ENCODE measurements around the gene IFNGR2.

DNA sequence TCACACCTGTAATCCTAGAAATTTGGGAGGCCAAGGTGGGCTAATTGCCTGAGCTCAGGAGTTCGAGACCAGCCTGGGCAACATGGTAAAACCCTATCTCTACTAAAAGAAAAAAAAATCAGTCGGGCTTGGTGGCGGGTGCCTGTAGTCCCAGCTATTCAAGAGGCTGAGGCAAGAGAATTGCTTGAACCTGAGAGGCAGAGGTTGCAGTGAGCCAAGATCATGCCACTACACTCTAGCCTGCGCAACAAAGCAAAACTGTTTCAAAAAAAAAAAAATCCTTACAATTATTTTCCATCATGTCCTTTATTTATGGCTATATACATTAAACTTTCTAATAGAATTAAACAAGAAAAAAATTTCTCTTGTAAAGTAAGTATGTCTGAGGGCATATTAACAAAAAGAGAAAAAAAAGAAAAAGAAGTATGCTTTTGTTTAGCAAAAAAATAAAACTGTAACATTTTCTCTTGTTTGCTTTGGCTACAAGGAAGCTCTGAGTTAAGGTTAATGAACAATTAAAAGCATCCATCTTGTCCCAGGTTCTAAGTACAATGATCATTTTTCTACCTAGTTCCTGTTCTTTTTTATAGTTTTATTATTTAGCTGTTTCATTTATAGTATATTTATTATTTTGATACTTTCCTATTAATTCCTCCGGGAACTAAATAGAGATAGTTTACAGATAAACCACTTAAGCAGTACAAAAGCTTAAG, 58.5 kb downstream of the IFNGR2 start:
- TF ChIP-seq, protein P1, sequence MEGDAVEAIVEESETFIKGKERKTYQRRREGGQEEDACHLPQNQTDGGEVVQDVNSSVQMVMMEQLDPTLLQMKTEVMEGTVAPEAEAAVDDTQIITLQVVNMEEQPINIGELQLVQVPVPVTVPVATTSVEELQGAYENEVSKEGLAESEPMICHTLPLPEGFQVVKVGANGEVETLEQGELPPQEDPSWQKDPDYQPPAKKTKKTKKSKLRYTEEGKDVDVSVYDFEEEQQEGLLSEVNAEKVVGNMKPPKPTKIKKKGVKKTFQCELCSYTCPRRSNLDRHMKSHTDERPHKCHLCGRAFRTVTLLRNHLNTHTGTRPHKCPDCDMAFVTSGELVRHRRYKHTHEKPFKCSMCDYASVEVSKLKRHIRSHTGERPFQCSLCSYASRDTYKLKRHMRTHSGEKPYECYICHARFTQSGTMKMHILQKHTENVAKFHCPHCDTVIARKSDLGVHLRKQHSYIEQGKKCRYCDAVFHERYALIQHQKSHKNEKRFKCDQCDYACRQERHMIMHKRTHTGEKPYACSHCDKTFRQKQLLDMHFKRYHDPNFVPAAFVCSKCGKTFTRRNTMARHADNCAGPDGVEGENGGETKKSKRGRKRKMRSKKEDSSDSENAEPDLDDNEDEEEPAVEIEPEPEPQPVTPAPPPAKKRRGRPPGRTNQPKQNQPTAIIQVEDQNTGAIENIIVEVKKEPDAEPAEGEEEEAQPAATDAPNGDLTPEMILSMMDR (IDR thresholded peaks at IDR 0.05): no peak
- TF ChIP-seq POLR2A (IDR thresholded peaks at IDR 0.05): no peak

Measured in Peyer's patch (tissue), 4 donors.